ENCODE data around the gene APLP1.
"Not testable (repeated sequence)": the region's sequence is repeated elsewhere in the genome, so short reads cannot be mapped to it uniquely, and the experiment has no call there.

Gene APLP1

DNA sequence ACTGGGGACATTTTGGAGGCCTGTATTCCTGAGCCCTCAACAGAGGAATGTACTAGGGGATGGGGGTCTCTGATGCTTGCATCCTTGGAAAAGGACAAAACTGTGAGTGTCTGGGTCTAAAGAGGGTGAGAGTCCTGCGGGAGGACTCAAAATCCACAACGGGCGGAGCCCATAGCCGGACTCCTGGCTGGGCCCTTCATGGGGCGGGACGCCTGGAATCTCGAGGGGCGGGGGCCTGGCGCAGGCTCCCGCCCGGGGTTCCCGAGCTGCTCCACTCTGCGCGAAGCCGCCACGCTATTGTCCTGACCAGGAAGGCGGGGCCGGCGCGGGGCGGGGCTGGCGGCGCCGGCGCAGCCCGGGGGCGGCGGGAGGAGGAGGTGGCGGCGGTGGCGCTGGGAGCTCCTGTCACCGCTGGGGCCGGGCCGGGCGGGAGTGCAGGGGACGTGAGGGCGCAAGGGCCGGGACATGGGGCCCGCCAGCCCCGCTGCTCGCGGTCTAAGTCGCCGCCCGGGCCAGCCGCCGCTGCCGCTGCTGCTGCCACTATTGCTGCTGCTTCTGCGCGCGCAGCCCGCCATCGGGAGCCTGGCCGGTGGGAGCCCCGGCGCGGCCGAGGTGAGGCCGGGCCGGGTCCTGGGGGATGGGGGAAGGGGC, at the start of gene APLP1:
Gene APLP1 (plus strand): TSS at position 403 of the 651 bp plus-strand sequence. CDS start 63 bp downstream, at position 466.
- DNase-seq = no peak

DNA sequence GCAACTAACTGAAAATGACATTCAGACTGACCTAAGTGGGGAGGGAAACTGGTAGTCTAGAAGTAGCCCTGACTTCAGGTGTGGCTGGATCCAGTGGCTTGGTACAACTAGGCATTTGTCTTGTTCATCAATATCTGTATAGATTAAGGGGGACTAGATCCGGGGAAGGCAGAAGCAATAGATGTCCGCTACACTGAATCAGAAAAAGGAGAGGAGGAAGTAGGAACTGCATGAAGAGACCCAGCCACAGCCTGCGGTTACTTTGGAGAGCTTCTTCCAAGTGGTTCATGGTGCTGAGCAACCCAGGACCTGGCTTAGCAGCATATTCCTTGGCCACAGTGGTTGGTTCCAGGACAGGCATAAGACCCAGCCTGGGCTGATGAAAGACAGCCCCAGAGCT, 45.8 kb upstream of the APLP1 start:
- DNase-seq = no peak

DNA sequence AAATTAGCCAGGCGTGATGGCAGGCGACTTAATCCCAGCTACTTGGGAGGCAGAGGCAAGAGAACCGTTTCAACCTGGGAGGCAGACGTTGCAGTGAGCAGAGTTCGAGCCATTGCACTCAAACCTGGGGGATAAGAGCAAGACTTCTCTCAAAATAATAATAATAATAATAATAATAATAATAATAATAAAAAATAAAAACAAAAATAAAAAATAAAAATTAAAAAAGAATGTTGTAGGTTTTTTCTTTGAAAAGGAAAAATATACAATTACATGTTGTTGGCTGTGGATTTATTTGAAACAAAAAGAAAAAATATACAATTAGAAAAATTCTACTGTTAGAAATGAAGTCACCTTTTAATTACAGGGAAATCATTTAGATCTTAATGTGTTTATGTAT, 44.2 kb upstream of the APLP1 start:
- DNase-seq = no peak

DNA sequence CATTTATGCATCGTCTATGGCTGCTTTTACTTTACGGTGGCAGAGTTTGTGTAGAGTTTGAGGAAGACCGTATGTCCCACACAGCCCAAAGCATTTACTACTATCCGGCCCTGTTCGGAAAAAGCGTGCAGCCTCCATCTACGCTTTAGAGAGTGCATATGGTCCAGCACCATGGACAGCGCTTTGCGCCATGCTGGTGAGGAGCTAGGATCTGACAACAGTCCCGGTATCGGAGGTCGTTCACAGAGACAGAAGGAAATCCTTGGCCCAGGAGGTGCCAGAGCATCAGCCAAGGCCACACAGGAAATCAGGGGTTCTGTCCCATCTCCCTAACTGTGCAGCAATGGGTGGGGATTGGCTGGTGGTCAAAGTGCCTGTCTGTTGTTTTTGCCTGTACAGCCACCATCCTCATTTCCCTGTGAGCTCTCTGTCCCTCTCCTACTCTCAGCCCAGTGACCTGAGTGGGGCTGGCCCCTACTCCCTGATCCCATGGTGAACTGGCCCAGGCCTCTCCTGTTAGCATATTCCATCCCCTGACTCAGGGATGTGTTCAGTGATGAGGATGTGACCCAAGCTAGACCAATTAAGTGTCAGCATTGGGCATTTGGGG, 39.6 kb upstream of the APLP1 start:
- no peak for DNase-seq

DNA sequence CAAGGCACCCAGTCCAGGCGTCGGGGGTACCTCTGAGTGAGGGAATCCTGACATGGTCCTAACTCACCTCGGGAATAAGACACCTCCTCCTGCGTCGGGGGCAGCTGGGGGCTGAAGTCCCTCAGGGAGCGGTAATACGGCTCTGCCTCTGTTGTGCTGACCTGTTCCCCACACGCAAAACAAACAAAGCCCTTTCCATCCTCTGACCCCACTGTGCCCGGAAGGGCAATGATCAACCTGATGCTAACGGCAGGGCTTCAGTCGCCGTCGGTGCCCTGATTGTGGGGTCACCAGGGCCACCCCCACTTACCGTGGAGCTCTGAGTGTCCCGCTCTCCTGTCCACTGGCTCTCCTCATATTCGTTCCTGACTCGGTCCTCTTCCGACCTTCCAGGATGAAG, 37.4 kb upstream of the APLP1 start:
- DNase-seq = no peak

DNA sequence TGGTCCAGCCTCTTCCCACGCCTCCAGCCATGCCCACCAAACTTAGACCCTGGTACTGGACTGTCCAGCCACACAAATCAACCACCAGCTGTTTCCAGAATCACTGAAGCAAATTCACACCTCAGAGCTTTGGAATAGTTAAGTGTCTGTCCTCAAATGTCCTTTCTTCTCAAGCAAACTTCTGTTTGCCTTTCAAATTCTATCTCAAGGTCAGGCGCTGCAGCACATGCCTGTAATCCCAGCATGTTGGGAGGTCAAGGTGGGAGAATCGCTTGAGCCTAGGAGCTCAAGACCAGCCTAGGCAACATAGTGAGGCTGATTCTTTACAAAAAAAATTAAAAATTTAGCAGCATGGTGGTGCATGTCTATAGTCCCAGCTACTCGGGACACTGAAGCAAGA, 36.3 kb upstream of the APLP1 start:
- no peak for DNase-seq

DNA sequence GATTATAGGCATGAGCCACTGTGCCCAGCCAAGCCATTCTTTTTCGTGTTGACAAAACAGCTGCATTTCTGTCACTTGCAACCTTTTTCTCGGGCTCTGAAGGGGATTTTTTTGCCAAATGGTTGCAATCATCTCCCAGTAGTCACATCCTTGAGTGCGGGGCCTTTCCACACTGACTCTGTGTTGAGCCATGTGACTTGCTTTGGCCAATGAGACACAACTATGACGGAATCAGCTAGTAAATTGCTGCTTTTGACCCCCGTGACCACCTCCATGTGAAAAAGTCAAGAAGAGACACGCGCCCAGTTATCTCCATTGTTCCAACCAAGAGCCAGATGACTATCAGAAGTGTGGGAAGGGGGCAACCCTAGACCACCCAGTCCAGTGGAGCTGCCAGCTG, 34.4 kb upstream of the APLP1 start:
- DNase-seq = no peak

DNA sequence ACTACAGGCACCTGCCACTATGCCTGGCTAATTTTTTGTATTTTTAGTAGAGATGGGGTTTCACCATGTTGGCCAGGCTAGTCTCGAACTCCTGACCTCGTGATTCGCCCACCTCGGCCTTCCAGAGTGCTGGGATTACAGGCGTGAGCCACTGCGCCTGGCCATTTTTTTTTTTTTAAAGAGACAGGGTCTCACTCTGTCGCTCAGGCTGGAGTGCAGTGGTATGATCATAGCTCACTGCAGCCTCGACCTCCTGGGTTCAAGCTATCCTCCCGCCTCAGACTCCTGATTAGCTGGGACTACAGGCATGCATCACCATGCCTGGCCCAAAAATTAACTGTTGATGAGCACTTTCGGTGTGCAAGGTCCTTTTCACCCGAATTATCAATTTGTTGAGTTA, 32.3 kb upstream of the APLP1 start:
- DNase-seq = not testable (repeated sequence)

DNA sequence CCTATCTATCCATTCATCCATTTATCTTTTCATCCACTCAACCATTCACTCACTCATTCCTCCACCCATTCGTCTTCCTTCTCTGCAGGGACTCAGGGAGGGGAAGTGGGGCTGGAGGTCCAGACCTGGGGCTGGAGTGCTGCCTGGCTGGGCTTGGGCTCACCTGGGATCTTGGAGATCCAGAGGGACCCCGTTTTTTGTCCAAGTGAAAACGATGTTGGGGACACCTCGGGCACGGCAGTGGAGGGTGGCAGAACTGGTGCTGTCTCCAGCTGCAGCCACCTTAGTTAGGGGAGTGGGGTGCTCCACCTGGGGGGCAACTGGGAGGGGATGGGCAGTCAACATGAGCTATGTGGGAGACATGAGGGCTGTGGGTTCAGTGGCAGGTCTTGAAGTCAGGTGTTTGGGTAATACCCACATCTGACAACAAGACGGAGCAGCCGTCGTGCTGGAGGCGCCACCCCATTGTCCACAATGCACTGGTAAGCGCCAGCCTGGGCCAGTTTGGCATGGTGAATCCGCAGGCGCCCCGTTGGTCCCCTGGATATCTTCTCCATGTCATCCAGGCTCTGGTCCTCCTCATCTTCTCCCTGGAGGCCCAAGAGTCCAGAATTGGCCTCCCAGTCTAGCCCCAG, 26.3 kb upstream of the APLP1 start:
- DNase-seq = no peak

DNA sequence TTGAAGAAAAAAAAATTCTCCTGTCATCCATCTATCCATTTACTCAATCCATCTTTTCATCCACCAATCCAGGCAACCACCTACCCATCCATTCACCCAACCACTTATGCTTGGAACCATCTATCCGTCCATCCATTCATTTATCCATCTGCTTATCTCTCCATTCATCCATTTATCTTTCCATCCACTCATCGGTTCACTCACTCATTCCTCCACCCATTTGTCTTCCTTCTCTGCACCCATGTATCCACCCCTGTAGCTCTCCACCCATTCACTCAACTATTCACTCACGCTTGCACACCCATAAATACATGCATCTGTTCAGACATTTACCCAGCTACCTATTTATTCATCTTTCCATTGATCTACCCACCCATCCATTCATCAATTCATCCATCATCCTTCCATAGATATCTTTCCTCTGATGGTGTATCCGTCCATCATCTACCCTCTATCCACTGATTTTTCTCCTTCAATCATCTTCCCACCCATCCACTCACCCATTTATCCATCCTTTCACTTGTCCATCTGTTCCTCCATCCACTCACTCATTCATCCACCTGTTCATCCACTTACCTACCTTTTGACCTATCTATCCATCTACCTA, 25.6 kb upstream of the APLP1 start:
- no peak for DNase-seq

DNA sequence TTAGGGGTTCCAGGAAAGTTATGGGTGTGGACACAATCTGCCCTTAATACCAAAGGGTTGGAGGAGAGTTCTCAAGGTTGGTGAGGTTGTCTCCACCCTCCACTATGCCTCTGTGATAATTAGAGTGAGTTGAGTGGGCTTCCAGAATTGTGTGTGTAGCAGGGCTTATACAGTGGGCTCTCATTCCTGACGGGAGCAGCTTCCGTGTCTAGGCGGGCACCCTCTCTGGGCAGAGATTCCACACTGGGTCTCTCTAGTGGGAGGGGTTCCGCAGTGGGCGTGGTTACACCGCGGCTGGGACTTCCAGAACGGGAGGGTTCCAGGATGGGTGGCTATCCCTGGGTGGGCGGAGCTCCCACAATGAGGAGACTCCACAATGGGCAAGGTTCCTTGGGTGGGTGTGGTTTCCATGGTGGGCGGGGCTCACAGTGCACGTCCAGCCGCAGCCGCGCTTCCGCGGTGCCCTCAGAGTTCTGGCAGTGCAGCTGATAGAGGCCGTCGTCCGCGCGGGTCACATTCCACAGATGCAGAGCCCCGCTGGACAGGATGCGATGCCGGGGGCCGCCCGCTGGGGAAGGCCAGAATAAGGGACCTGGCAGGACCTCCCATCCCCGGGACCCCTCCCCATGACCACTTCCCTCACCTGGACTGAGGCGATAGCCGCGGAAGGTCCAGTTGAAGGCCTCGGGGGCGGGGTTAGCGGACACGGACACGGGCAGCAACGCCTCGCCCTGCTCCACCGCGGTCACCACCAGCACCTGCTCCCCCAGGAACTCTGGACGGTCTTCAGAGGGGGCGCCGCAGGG, 24.5 kb upstream of the APLP1 start:
- no peak for DNase-seq

DNA sequence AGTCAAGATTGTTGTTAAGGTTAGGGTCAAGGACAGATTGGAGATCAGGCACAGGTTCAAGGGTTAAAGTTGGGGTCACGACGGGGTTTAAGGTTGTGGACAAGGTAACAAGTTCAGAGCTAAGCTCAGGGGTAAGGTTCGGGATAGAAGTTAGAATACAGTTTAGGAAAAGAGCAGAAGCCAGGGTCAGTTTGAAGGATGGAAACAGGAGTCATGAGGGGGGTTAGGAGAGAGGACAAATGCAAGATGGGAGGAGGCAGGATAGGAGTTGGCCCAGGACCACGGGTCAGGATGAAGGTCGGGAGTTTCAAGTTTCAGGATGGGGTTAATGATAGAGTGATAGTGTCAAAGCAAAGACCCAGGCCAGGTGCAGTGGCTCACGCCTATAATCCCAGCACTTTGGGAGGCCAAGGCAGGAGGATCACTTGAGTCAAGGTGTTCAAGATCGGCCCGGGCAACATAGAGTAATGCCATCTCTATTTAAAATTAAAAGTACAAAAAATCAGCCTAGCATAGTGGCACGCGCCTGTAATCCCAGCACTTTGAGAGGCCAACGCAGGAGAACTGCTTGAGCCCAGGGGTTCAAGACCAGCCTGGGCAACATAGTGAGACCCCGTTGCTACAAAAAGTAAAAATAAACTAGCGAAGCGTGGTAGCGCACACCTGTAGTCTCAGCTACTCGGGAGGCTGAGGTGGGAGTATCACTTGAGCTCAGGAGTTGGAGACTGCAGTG, 23.7 kb upstream of the APLP1 start:
- DNase-seq = no peak

DNA sequence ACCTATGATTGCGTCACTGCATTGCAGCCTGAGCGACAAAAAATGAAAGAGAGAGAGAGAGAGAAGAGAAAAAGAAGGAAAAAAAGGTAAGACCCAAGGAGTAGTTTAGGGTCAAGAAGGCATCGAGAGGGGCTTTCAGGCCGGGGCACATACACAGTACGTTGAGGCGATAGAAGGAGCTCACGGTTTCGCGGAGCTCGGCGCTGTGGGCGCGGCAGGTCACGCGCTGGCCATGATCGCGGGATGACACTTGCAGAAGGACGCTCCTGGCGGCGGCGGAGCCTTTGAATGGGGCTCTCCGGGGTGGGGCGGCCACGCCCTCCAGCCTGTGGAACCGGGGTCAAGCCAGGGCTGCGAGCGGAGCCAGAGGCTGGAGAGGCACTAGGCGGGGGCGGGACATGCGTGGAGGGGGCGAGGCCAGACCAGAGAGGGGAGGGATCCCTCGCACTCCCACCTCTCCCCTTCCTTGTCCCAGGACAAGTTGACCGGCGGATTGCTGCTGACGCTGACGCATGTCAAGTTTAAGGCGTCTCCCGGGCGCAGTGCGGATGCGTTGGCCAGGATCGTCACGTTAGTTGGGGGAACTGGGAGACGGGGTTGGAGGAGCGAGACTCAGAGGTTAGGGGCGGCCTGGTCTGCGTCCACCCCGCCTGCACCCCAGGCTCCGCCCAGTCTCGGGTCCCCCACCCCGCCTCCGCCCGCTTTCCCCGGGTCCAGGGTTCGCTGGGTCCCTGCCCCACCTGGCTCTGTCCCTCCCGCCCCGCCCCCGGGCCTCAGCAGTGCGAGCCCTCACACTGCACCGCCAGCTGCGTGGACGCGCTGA, 22.9 kb upstream of the APLP1 start:
- no peak for DNase-seq

DNA sequence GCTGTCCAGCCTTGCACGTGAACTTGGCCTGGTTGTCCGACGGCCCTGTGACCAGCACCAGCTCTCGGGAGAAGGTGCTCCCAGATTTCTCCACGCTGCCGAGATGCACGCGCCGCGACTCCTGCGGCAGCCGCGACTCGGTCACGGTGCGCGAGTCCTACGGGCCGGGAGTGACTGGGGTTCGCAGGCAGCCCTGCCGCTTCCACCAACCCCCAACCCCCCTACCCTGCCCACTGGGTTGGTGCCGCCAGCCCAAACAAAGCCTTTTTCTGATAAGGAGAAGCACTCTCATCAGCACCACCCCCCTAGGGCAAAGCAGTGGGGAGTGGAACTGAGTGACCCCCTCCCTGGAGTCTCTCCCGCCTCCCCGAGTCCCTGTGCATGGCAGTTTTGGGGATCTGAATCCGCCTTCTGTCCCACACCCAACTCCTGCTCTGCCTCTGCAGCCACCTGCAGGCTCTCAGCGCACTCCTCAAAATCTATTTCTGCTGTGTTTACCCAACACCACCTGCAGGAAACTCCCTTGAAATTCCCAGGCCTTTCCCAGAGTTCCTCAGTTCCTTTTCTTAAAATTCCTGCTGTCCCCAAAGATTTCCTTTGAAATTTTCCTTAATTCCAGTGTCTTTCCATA, 22.2 kb upstream of the APLP1 start:
- no peak for DNase-seq

DNA sequence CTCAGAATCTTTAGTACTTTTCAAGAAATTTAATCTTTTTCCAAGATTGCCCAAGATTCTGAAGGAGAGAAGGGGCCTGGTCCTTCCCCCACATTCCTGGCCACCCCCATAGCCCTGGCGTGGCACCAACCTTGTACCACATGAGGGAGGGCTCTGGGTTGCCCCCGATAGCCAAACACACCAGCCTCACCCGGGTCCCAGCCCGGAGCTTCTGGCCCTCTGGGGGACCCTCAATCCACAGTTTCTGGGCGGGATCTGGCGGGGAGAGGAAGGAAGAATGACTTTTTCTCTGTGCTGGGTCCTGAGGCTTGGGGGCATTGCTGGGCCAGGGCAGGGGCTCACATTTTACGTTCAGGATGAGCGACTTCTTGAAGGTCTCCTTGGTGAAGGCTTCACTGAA, 20.5 kb upstream of the APLP1 start:
- DNase-seq = no peak

DNA sequence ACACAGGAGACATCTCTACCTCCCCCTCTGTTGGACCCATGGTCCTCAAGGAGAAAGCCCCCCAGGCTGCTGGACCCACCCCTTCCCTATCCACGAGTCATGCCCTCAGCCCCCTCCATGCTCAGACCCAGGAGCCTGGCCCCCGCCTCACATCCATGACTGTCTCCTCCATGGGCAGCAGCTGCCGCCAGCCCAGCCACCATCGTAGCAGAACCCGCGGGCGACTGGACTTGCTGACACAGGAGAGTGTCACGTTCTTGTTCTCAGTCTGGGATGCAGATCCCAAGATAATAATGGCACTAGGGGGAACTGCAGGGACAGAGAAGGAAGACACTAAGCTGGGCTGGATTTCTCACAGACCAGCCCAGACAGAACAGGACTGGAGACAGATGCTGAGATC, 19.9 kb upstream of the APLP1 start:
- no peak for DNase-seq

DNA sequence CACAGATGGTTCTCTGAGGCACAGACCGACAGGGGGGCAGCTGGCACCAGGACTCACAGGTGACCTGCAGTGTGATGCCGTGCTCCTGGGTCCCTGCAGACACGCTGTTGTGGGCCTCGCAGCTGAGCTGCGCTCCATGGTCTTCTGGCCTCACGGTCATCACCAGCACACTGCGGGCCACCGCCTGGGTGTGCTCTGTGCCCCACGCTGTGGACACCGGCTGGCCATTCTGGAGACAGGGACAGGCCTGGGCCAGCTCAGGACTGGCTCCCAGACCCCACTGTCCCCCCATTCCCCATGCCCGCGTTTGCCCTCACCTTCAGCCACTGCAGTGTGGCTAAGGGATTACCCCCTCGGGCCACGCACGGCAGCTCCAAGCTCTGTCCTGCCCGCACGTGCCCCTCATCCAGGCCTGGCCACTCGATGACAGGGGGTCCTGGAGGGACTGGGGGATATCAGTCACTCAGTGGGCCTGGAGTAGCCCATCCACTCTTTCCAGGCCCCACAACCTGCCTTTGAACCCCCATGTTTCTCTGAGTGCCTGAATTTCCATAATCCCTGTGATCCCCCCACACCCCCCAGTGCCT, 19.4 kb upstream of the APLP1 start:
- no peak for DNase-seq

DNA sequence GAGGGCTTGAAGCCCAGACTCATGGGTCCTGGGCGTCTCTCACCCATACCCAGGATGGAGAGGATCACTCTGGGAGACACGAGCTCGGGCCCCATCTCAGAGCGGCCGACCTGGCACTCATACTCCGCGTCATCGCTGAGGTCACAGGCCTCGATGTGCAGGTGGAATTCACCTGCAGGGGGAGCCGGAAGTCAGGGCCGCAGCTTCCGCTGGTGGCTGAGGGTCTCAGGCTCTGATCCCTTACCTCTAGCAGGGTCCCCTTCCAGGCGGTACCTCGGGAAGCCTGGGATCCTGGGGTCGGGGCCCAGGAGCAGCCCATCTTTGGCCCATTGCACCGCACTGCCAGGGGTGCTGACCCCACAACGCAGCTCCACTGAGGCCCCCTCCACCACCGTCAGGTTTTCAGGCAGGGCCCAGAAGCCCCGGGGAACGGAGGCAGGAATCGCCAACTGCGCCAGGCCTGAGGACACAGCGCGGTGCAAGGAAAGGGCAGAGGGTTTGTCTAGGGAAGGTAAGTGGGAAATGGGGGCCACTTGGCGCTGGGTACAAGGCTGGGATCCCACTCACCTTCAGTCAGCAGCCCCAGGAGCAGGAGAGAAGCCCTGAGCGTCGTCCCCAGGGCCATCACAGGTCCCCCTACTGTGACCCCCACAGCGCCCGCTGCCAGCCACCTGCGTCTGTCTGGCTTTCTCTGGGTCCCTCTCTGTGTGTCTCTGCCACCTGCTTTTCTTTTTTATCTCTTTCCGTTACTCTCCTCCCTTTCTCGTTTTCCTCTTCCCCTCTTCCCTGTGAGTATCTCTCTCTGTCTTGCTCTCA, 17.0 kb upstream of the APLP1 start:
- DNase-seq = no peak

DNA sequence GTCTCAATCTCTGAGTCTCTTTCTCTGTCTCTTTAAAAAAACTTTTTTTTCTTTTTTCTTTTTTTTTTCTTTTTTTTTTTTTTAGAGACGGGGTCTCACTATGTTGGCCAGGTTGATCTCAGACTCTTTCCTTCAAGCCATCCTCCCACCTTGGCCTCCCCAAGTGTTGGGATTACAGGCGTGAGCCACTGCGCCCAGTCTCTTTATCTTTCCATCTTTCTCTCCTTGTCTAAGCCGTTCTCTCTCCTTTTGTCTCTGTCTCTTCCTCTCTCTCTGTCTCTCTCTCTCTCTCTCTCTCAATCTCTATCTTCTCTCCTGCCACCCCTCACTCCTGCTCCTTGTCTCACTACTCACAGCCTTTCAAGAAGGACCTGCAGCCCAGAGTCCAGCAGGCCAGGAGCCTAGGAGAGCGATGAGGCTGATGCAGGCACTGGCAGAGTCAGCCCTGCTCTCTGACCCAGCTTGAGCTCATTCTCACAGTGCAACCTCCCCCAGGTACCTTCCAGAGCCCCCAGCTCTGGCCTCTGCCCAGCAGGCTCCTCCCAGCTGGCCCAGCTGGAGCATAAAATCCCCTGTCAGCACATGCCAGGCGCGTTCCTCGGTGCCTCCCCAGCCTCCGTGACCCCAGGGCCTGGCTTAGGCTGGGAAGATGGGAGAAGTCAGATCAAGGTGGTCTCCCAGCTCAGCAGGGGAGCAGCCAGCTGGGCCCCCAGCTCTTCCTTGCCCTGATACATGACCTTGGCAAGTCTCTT, 16.2 kb upstream of the APLP1 start, which contains the start of gene NPHS1:
Gene NPHS1 (minus strand): TSS at position 476 of the 752 bp plus-strand sequence. CDS start 667 bp downstream, outside the sequence.
- no peak for DNase-seq
